Measurements from ENCODE around the gene ZDHHC12.

GRCh38 chr9:128731691-128732090 is 7.8 kb upstream of the ZDHHC12 start:
- TF ChIP-seq POLR2A (IDR thresholded peaks at IDR 0.05) (no peak), CTCF (IDR thresholded peaks at IDR 0.05) (no peak), POLR2AphosphoS5 (IDR thresholded peaks at IDR 0.05) (no peak)

All from prostate gland (tissue), 2 donors.